K562 (cell line): Measurements from ENCODE around the gene IDI1. TPM values are rescaled to one million over a fixed set of nuclear protein-coding genes. Genes with fewer than 3 reads are reported as not detected.

Experiments used
- ATAC-seq: fragments of 200-7000 bp; cut with Tn5 transposase; 3 replicates; pipeline ENCODE4 v1.9.1; 2020; ENCODE audit warnings: moderate library complexity
- BruUV-seq: library from RNA; stranded (reverse); fragments of 400-500 nt; replicated peaks from 2 replicates; lab custom pipeline; 2021; lab: Mats Ljungman, UMichigan
- CTCF ChIA-PET: fragments of 300-600 bp; formaldehyde crosslinking; extraction: SDS; loops from one replicate; lab custom pipeline; 2021; ENCODE audit warnings: low intra/inter-chr PET ratio; lab: Yijun Ruan, JAX
- POLR2A ChIA-PET: fragments of 300-600, 350-650 bp; sonication (Branson Sonifier 250); formaldehyde crosslinking; extraction: SDS; loops from one replicate; lab custom pipeline; 2021; ENCODE audit warnings: antibody characterized with exemption, inconsistent platforms; lab: Yijun Ruan, JAX
- DNase-seq, 4 experiments: peaks; one replicate each; pipeline versions ENCODE4 v3.0.0 to v3.0.0-alpha.2; 2011 to 2018; ENCODE audit warnings: low spot score in 3 of 4, mixed read lengths in 3 of 4; ENCODE audit errors: extremely low read depth in 1 of 4
- FAIRE-seq: peaks from 2 replicates; lab custom pipeline; 2011; peaks lifted over from hg19 to GRCh38; lab: Jason Lieb, UNC
- H2AFZ ChIP-seq: 2 replicates; pipeline ENCODE4 v1.6.0; 2011; ENCODE audit warnings: low read depth, low read length, control low read depth, inconsistent platforms
- H3K27ac ChIP-seq: fragments of 200-600 bp; 3 replicates; pipeline ENCODE4 v1.8.0; 2011; ENCODE audit warnings: low read depth, mild to moderate bottlenecking, control low read depth, inconsistent platforms, low read length, moderate library complexity, mixed read lengths; ENCODE audit errors: extremely low read depth
- H3K27me3 ChIP-seq, 2 experiments: fragments of 300-600 bp in 1 of 2; 2 replicates in 1 of 2; 3 replicates in 1 of 2; pipeline versions ENCODE4 v1.6.0 to v1.8.0; 2011; ENCODE audit warnings: inconsistent platforms in 2 of 2, low read length in 2 of 2, mild to moderate bottlenecking in 1 of 2, mixed read lengths in 1 of 2, moderate library complexity in 1 of 2; ENCODE audit not compliant: control insufficient read depth in 2 of 2, insufficient read depth in 2 of 2
- H3K36me3 ChIP-seq: fragments of 300-600 bp; 3 replicates; pipeline ENCODE4 v1.8.0; 2011; ENCODE audit warnings: mild to moderate bottlenecking, low read length, inconsistent platforms; ENCODE audit not compliant: control insufficient read depth, insufficient read depth
- H3K4me1 ChIP-seq, 2 experiments: fragments of 200-600 bp in 1 of 2; replicated peaks in 1 of 2; 2 replicates in 1 of 2; 3 replicates in 1 of 2; pipeline versions ENCODE4 v1.5.1 to v1.8.0; 2011; ENCODE audit warnings: inconsistent platforms in 2 of 2, low read length in 2 of 2, mild to moderate bottlenecking in 1 of 2, mixed read lengths in 1 of 2, moderate library complexity in 1 of 2; ENCODE audit not compliant: control insufficient read depth in 2 of 2, insufficient read depth in 2 of 2
- H3K4me2 ChIP-seq: 2 replicates; pipeline ENCODE4 v1.6.1; 2011; ENCODE audit warnings: low read length, control low read depth, inconsistent platforms, mixed read lengths; ENCODE audit not compliant: insufficient read depth
- H3K4me3 ChIP-seq: fragments of 200-600 bp; sonication (generic), shearing (Covaris generic); 2 replicates; pipeline ENCODE4 v1.5.1; 2016; ENCODE audit warnings: control low read depth, inconsistent platforms
- H3K79me2 ChIP-seq: fragments of 200-600 bp; 3 replicates; pipeline ENCODE4 v1.8.0; 2011; ENCODE audit warnings: low read length, inconsistent platforms; ENCODE audit not compliant: control insufficient read depth, insufficient read depth
- H3K9ac ChIP-seq, 2 experiments: 2 replicates each; pipeline versions ENCODE4 v1.6.0 to v1.6.1; 2011; ENCODE audit warnings: low read depth in 2 of 2, low read length in 2 of 2, control low read depth in 1 of 2, inconsistent platforms in 1 of 2, mild to moderate bottlenecking in 1 of 2, mixed read lengths in 1 of 2; ENCODE audit not compliant: insufficient read depth in 1 of 2
- H3K9me1 ChIP-seq: one replicate; pipeline ENCODE4 v1.6.0; 2011; ENCODE audit warnings: inconsistent platforms, mild to moderate bottlenecking, low read length, moderate library complexity; ENCODE audit not compliant: control insufficient read depth, insufficient read depth
- H3K9me3 ChIP-seq: replicated peaks from 2 replicates; pipeline ENCODE4 v1.5.1; 2011; ENCODE audit warnings: low read depth, low read length, inconsistent platforms; ENCODE audit not compliant: control insufficient read depth, insufficient read depth
- H4K20me1 ChIP-seq: replicated peaks from 2 replicates; pipeline ENCODE4 v1.6.1; 2011; ENCODE audit warnings: low read length, inconsistent platforms, mixed read lengths; ENCODE audit not compliant: control insufficient read depth, insufficient read depth
- CAMTA2 ChIP-seq: fragments of 250-450 bp; sonication (Bioruptor Pico); conservative IDR thresholded peaks from 2 replicates; pipeline ENCODE4 v1.5.1; 2022
- EHMT2 ChIP-seq: fragments of 450-650 bp; IDR thresholded peaks from 2 replicates; pipeline ENCODE4 v1.6.1; 2018; ENCODE audit warnings: antibody characterized with exemption
- ETV1 ChIP-seq: fragments of 450-650 bp; conservative IDR thresholded peaks from 2 replicates; pipeline ENCODE4 v1.6.1; 2016; ENCODE audit warnings: missing genetic modification characterization, control low read depth, low read depth, missing compliant biosample characterization
- FOSL1 ChIP-seq: fragments of 200-800 bp; sonication (Bioruptor generic); conservative IDR thresholded peaks from 2 replicates; pipeline ENCODE4 v1.6.1; 2016; ENCODE audit warnings: missing genetic modification characterization, missing compliant biosample characterization
- JUND ChIP-seq, 2 experiments: IDR thresholded peaks; 2 replicates in 1 of 2; 3 replicates in 1 of 2; pipeline ENCODE4 v1.6.1; 2011; ENCODE audit warnings: borderline replicate concordance in 2 of 2, low read depth in 2 of 2, low read length in 2 of 2, improper control_type of control experiment in 1 of 2, missing biosample characterization in 1 of 2, missing genetic modification characterization in 1 of 2, missing genetic modification reagents in 1 of 2
- KLF13 ChIP-seq: fragments of 450-650 bp; IDR thresholded peaks from 2 replicates; pipeline ENCODE4 v1.6.1; 2016; ENCODE audit warnings: missing genetic modification characterization, low read depth, mild to moderate bottlenecking, missing compliant biosample characterization, moderate library complexity, borderline replicate concordance
- MEF2A ChIP-seq: IDR thresholded peaks from 2 replicates; pipeline ENCODE4 v1.6.1; 2011; ENCODE audit warnings: low read depth, mild to moderate bottlenecking, low read length, moderate library complexity; ENCODE audit not compliant: control insufficient read depth
- OTX1 ChIP-seq: fragments of 450-650 bp; formaldehyde crosslinking; IDR thresholded peaks from 2 replicates; pipeline ENCODE4 v1.4.0; 2022; ENCODE audit warnings: mild to moderate bottlenecking
- POLR2A ChIP-seq: fragments of 450-650 bp; conservative IDR thresholded peaks from 2 replicates; pipeline ENCODE4 v1.6.1; 2016
- TBP ChIP-seq: optimal IDR thresholded peaks from 2 replicates; pipeline ENCODE3; 2011; ENCODE audit warnings: low read depth, low read length, improper control_type of control experiment
- TOE1 ChIP-seq, 2 experiments: fragments of 450-650 bp in 1 of 2; sonication (generic) in 1 of 2; formaldehyde crosslinking in 1 of 2; IDR thresholded peaks; 2 replicates each; pipeline versions ENCODE4 v1.7.1 to v1.8.0; 2016 to 2022; ENCODE audit warnings: borderline replicate concordance in 2 of 2, mild to moderate bottlenecking in 2 of 2, antibody characterized with exemption in 1 of 2, inconsistent platforms in 1 of 2, low read depth in 1 of 2, missing genetic modification reagents in 1 of 2, moderate library complexity in 1 of 2
- TRIM28 ChIP-seq: fragments of 450-650 bp; IDR thresholded peaks from 2 replicates; pipeline ENCODE4 v1.6.1; 2017
- USF1 ChIP-seq: sonication (generic); formaldehyde crosslinking; IDR thresholded peaks from 2 replicates; pipeline ENCODE4 v1.9.0; 2022; ENCODE audit warnings: mild to moderate bottlenecking, missing genetic modification reagents
- USF2 ChIP-seq: sonication (generic); formaldehyde crosslinking; IDR thresholded peaks from 2 replicates; pipeline ENCODE4 v1.5.0; 2020; ENCODE audit warnings: missing genetic modification reagents
- ZNF23 ChIP-seq: fragments of 250-450 bp; sonication (Bioruptor Pico); IDR thresholded peaks from 2 replicates; pipeline ENCODE4 v1.4.0; 2020; ENCODE audit warnings: mild to moderate bottlenecking
- ZNF311 ChIP-seq: fragments of 250-450 bp; sonication (Bioruptor Pico); IDR thresholded peaks from 2 replicates; pipeline ENCODE4 v1.4.0; 2020; ENCODE audit warnings: mild to moderate bottlenecking, moderate library complexity
- ZNF41 ChIP-seq: fragments of 250-450 bp; sonication (Bioruptor Pico); conservative IDR thresholded peaks from 2 replicates; pipeline ENCODE4 v1.4.0; 2020; ENCODE audit warnings: mild to moderate bottlenecking
- ZNF511 ChIP-seq: sonication (generic); formaldehyde crosslinking; IDR thresholded peaks from 2 replicates; pipeline ENCODE4 v1.8.0; 2022; ENCODE audit warnings: mild to moderate bottlenecking, missing genetic modification reagents
- WGBS: fragments of 100-300 bp; shearing (Covaris generic); methylation state at CpG from one replicate; pipeline ENCODE4 v1.1.6; 2016; ENCODE audit warnings: low coverage, mixed read lengths; ENCODE audit not compliant: insufficient coverage; ENCODE audit errors: missing lambda C conversion rate; 5-methylcytosine and 5-hydroxymethylcytosine counted together
- in situ Hi-C: fragments of 300-500 bp; cut with MboI; formaldehyde crosslinking; loops from 4 replicates; pipeline ENCODE4 v1.15.0; 2018; ENCODE audit warnings: inconsistent platforms, mixed read lengths
- intact Hi-C: fragments of 100-400 bp; cut with micrococcal nuclease; formaldehyde crosslinking; loops from 2 replicates; pipeline ENCODE4 v1.14.2; 2022
- polyA plus RNA-seq, 8 experiments: library from polyadenylated mRNA; depleted of rRNA in 4 of 8; stranded (reverse) in 5 of 8; unstranded in 3 of 8; fragments of >200 nt; fragmentation: Nextera tagmentation in 2 of 8; fragmentation: Illumina TruSeq in 1 of 8; extraction: Ambion mirVana in 2 of 8; extraction: Trizol in 1 of 8; gene quantifications; 2 replicates each; pipeline versions ENCODE4 v1.2.1 to v1.2.3, GENCODE V29; 2011 to 2014; ENCODE audit warnings: inconsistent platforms in 1 of 8, missing spikeins in 1 of 8
- total RNA-seq, 7 experiments: library from RNA; depleted of rRNA in 6 of 7; stranded (reverse); fragments of >200 nt in 6 of 7; fragmentation: Illumina TruSeq in 2 of 7; extraction: Trizol in 2 of 7; gene quantifications; 2 replicates each; pipeline versions ENCODE4 v1.2.1 to v1.2.3, GENCODE V29; 2011 to 2021; ENCODE audit warnings: low replicate concordance in 1 of 7

Gene IDI1
- total and polyA plus RNA-seq, 9 of the 15 experiments (the other 6 are each of a cell fraction or from before 2014, with no cell fraction given), result 70.0 to 265 (median 119) TPM

- peak; percentile 70 for TF ChIP-seq FOSL1 (tag)
- 0 out of 2 replicates have a peak, but pooled peaks have one; percentile 4 for TF ChIP-seq USF2
- TF ChIP-seq JUND (IDR thresholded peaks at IDR 0.05; ENCODE audit: borderline replicate concordance, low read depth, low read length), result peak; percentile 60; the same call in 1 of the 2 replicates
- no peak; the same call in 2 of the 3 replicates for TF ChIP-seq JUND (tag; IDR thresholded peaks at IDR 0.05; ENCODE audit: borderline replicate concordance, low read depth, low read length)
- TF ChIP-seq USF1 (CRISPR knock-in tag), result peak; percentile 39; the same call in 1 of the 2 replicates
These were observed 12.6 kb downstream of the IDI1 start (continued) for GRCh38 chr10:1036341-1036791.

- H3K27ac ChIP-seq, result no peak overlapping the region
- no peak for ATAC-seq
- WGBS, result 47% methylated on average over 6 of the region's 6 CpGs
- no peaks in the 10 kb centered on the region; the same call in 1 of the 2 replicates for H4K20me1 ChIP-seq
- H3K9me3 ChIP-seq, result no peaks in the 10 kb centered on the region
- ChIA-PET CTCF (no interaction called here), POLR2A (interaction anchor here (0.7 to 3.4 kb wide), 5 partner anchors 10 to 21 kb away, joined by 3 to 25 read pairs (median 4); partner anchors contain the start of genes IDI1 and WDR37)
- no peaks in the 10 kb centered on the region for H3K79me2 ChIP-seq
- H3K4me2 ChIP-seq, result no peak overlapping the region
- peaks cover 19% of the 10 kb centered on the region for H3K36me3 ChIP-seq
- no peak overlapping the region for H2AFZ ChIP-seq
- H3K9me1 ChIP-seq, result no peaks in the 10 kb centered on the region
- no peak overlapping the region for H3K9ac ChIP-seq
- no peak overlapping the region for H3K4me3 ChIP-seq
- no TSS peak for BruUV-seq
- intact Hi-C loops (no loop called here), in situ Hi-C loops (no loop called here)
- DNase-seq, result no peak
- no peak for FAIRE-seq
- peaks cover 2 to 3% of the 10 kb centered on the region in 2 experiments; a peak in 2 of 5 replicates for H3K4me1 ChIP-seq
- no peaks in the 10 kb centered on the region for H3K27me3 ChIP-seq
- TF ChIP-seq CAMTA2 (CRISPR knock-in tag) (no peak), TBP (no peak), ZNF41 (no peak), EHMT2 (no peak), POLR2A (no peak), ZNF511 (CRISPR knock-in tag) (no peak), MEF2A (no peak), OTX1 (no peak), ZNF311 (no peak), TRIM28 (no peak), TOE1 (IDR thresholded peaks at IDR 0.05; ENCODE audit: borderline replicate concordance) (no peak), TOE1 (CRISPR knock-in tag; IDR thresholded peaks at IDR 0.05; ENCODE audit: borderline replicate concordance, low read depth) (no peak), KLF13 (tag) (no peak), ETV1 (tag) (no peak), ZNF23 (no peak)
These were observed 13.7 kb downstream of the IDI1 start for GRCh38 chr10:1035201-1035600.
